ENCODE measurements around the gene SLCO1A2. TPM values are rescaled to one million over a fixed set of nuclear protein-coding genes. Genes with fewer than 3 reads are reported as not detected.

The SLCO1A2 gene
- not detected in 2 replicates for total RNA-seq

GRCh38 chr12:21334771-21335325 lies at the start of gene SLCO1A2:
Gene SLCO1A2, minus strand, starts transcription at chr12:21334917. Its CDS starts 270 bp downstream, at chr12:21334647.

GRCh38 chr12:21372602-21373001 lies 37.9 kb upstream of the SLCO1A2 start, which contains the start of gene IAPP:
Gene IAPP, plus strand, starts transcription at chr12:21372902. Its CDS starts 450 bp downstream, at chr12:21373352.

Other genes starting within 250 kb of the SLCO1A2 start
- gene SLCO1B1, start 203.7 kb downstream of the SLCO1A2 start, total RNA-seq: not detected in 2 replicates
- 0.10 TPM in 1 of 2 replicates, not detected in the other for gene IAPP, start 38.0 kb upstream of the SLCO1A2 start, total RNA-seq
- 10.7 and 16.0 TPM in 2 replicates for gene PYROXD1, start 102.7 kb upstream of the SLCO1A2 start, total RNA-seq
- 66.1 and 80.0 TPM in 2 replicates for gene RECQL, start 166.7 kb upstream of the SLCO1A2 start, total RNA-seq
- gene GOLT1B, start 166.9 kb upstream of the SLCO1A2 start, total RNA-seq: 54.5 and 72.9 TPM in 2 replicates
- gene SPX, start 191.4 kb upstream of the SLCO1A2 start, total RNA-seq: 1.2 and 2.0 TPM in 2 replicates